ENCODE measurements around the gene PPP3R2. TPM values are rescaled to one million over a fixed set of nuclear protein-coding genes. Genes with fewer than 3 reads are reported as not detected.

The PPP3R2 gene
- total RNA-seq, 1 donor from 2014 or later, result not detected

DNA sequence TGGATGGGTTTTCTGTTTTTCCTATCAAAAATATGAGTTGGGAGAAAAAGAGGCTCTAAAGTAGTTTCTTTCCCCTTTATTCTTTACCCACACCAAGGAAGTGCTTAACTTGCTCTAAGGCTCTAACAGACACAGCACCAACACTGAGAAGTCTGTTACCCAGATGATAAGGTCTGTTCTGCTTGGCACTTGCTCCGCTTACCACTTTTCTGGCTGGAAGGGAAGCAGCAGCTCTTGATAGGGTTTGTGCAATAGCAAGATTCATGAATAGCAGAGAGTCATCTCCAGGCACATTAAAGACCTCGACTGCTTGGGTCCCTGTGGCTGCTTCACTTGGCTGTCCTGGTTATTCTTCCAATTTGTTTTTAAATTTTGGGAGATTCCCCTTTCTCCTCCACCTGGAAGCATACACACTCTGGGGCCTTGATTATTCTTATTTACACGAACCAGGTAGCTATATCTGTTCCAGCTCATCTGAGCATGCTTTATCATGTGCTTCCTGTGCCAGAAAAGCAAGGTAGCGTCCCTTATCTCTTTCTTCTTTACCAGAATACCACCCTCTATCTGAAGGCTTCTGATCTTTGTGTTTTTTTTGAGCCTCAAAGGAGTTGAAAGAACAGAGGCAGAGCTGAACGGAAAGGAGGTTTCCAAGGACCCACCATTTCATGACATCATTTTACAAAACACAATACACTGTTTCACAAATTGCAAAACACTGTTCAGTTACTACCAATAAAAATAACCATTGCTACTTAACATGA is 24.8 kb downstream of the PPP3R2 start:
- H3K4me1 ChIP-seq, result peaks cover 10% of the 10 kb centered on the region

DNA sequence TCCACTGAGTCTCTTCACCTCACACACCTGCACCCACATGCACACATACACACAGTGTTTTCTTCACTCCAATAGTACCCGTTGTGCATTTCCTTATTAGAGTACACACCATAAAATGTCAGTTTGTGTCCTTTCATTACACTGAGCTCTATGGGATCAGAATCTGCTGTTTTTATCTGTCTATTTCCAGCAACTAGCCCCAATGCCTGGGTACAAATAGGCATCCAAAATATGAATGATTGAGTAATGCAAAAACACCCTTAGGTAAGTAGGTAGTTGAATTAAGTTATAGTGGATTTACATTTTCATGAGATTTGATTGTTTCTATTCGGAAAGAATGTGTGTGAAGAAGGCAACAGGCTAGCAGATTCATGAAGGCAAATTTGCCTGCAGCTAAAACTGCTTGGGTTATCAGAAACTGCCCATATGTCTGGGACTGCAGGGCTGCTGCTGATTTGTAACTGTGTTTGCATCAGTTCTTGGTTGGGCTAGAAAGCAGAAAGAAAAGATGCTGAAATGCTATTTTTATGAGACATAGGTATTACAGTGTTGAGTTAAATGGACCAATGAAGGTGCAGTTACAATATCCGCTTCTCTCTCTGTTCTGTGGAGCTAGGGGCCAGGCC is 26.9 kb downstream of the PPP3R2 start:
- Histone ChIP-seq H3K9me3 (replicated peaks) (no peaks in the 10 kb centered on the region), H3K4me3 (no peak overlapping the region), H3K4me1 (peaks cover 10% of the 10 kb centered on the region), H3K27ac (replicated peaks) (no peak overlapping the region), H3K36me3 (peaks cover 46% of the 10 kb centered on the region), H3K27me3 (ENCODE audit: low read depth) (no peaks in the 10 kb centered on the region)
- TF ChIP-seq, protein P1, sequence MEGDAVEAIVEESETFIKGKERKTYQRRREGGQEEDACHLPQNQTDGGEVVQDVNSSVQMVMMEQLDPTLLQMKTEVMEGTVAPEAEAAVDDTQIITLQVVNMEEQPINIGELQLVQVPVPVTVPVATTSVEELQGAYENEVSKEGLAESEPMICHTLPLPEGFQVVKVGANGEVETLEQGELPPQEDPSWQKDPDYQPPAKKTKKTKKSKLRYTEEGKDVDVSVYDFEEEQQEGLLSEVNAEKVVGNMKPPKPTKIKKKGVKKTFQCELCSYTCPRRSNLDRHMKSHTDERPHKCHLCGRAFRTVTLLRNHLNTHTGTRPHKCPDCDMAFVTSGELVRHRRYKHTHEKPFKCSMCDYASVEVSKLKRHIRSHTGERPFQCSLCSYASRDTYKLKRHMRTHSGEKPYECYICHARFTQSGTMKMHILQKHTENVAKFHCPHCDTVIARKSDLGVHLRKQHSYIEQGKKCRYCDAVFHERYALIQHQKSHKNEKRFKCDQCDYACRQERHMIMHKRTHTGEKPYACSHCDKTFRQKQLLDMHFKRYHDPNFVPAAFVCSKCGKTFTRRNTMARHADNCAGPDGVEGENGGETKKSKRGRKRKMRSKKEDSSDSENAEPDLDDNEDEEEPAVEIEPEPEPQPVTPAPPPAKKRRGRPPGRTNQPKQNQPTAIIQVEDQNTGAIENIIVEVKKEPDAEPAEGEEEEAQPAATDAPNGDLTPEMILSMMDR (IDR thresholded peaks at IDR 0.05; ENCODE audit: borderline replicate concordance), result no peak
- intact Hi-C loops (cut with micrococcal nuclease), result no loop called here
- DNase-seq, result no peak

More for the DNA sequence above, 24.8 kb downstream of the PPP3R2 start:
- TF ChIP-seq, protein P1 (IDR thresholded peaks at IDR 0.05; ENCODE audit: borderline replicate concordance), result no peak
- intact Hi-C loops (cut with micrococcal nuclease), result no loop called here
- no peaks in the 10 kb centered on the region for H3K9me3 ChIP-seq (replicated peaks)
- H3K27ac ChIP-seq (replicated peaks), result no peak overlapping the region
- H3K27me3 ChIP-seq (ENCODE audit: low read depth), result no peaks in the 10 kb centered on the region
- no peak overlapping the region for H3K4me3 ChIP-seq
- DNase-seq, result no peak
- H3K36me3 ChIP-seq, result peaks cover 25% of the 10 kb centered on the region

DNA sequence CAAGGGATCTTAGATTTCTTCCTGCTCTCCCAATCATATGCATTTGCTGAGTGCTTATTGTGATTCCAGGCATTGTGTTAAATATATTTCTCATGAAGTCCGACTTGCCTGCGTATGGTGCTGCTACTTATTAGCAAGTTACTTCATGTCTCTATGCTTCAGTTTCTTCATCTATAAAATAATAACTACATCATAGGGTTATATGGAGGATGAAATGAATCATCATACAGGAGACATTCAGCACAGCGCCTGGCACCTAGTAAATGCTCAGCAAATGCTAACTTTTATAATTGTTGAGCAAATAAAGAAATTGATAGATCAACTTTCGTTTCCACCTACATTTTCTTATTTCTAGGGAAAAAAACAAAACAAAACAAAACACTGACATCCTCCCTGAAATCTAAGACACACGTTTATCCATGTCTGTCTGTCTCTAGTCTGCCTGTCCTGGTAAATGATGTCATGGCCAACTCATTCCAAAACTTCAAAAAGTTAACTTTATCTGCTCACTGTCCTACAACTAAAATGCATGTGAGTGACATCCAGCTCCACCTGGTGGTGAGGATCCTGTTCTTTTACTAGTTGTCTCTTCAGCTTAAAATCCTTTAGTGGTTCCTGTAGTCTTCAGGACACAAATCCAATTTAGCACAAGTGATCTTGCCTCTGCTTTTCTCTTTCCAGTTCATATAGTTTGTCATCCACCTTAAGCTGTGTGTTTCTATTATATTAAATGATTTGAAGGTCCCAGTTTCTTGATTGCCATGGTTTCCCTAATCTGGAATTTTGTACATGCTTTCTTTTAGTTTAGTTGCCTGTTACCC is 27.7 kb downstream of the PPP3R2 start:
- Histone ChIP-seq H3K36me3 (peaks cover 53% of the 10 kb centered on the region), H3K9me3 (replicated peaks) (no peaks in the 10 kb centered on the region), H3K4me3 (no peak overlapping the region), H3K4me1 (peaks cover 10% of the 10 kb centered on the region), H3K27ac (replicated peaks) (no peak overlapping the region), H3K27me3 (ENCODE audit: low read depth) (no peaks in the 10 kb centered on the region)
- intact Hi-C loops (cut with micrococcal nuclease), result no loop called here
- no peak for DNase-seq
- TF ChIP-seq, protein P1 (IDR thresholded peaks at IDR 0.05; ENCODE audit: borderline replicate concordance), result peak; percentile 45

DNA sequence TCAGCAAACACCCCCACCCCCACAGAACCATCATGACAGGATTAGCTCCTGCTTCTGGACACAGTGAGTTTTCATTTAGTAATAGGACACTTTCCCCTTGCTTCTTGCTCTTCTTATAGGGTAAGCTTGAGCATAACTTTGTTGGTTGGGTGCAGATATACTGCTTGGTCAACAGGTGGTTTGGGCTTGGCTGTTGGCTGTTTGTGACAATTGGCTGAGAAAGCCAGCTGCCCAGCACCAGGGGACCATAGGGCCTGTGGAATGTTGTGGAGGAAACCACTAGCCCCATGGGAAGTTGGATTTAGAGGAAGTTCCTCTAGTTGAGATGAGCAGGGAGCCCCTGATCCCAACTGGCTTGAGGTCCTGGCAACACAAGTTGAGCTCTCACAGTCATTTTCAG is 30.5 kb downstream of the PPP3R2 start:
- H3K27ac ChIP-seq (replicated peaks), result no peak overlapping the region
- no peaks in the 10 kb centered on the region for H3K4me1 ChIP-seq
- no peaks in the 10 kb centered on the region for H3K27me3 ChIP-seq (ENCODE audit: low read depth)
- peaks cover 79% of the 10 kb centered on the region for H3K36me3 ChIP-seq
- TF ChIP-seq, protein P1 (IDR thresholded peaks at IDR 0.05; ENCODE audit: borderline replicate concordance), result no peak
- no peak for DNase-seq
- H3K9me3 ChIP-seq (replicated peaks), result peaks cover 1% of the 10 kb centered on the region
- intact Hi-C loops (cut with micrococcal nuclease), result no loop called here
- H3K4me3 ChIP-seq, result no peak overlapping the region

- TF ChIP-seq, protein P1 (IDR thresholded peaks at IDR 0.05; ENCODE audit: borderline replicate concordance), result no peak
- intact Hi-C loops (cut with micrococcal nuclease), result no loop called here
- Histone ChIP-seq H3K9me3 (replicated peaks) (peaks cover 11% of the 10 kb centered on the region), H3K4me1 (no peaks in the 10 kb centered on the region), H3K4me3 (no peak overlapping the region), H3K27me3 (ENCODE audit: low read depth) (no peaks in the 10 kb centered on the region), H3K27ac (replicated peaks) (no peak overlapping the region), H3K36me3 (peaks cover 92% of the 10 kb centered on the region)
- DNase-seq, result no peak
Observed at GRCh38 chr9:101562966-101563365, 31.8 kb downstream of the PPP3R2 start.
